ENCODE measurements around the gene BCR.
A peak's percentile ranks its signal among the peaks of the same experiment; 100 is the strongest.

The BCR gene

DNA sequence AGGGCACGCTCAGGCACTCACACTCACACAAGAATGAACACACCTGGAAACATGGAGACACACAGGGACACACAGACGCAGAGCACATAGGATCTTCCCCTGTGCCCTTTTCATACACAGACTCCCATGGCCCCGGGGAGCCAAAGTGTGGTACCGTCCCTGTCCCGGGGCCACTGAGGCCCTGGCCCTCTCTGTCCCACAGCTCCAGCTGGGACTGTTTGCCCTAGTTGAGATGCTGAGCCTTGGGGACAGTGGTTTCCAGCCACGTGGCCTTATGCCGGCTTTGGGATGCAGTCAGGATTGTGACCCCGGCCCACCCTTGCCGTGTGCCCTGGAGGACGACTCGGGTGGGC is 100.7 kb downstream of the BCR start:
- Histone ChIP-seq H3K36me3 (ENCODE audit: low read depth) (peaks cover 73% of the 10 kb centered on the region), H3K27ac (ENCODE audit: poor library complexity, severe bottlenecking) (peak overlapping the region; percentile 77), H3K4me3 (ENCODE audit: severe bottlenecking) (no peak overlapping the region), H3K9me3 (ENCODE audit: severe bottlenecking) (peaks cover 4% of the 10 kb centered on the region), H3K27me3 (ENCODE audit: insufficient read depth, poor library complexity, severe bottlenecking) (no peaks in the 10 kb centered on the region), H3K4me1 (ENCODE audit: insufficient read depth, poor library complexity, severe bottlenecking) (peaks cover 45% of the 10 kb centered on the region)
- no peak for ATAC-seq (ENCODE audit: low read depth)
- DNase-seq (ENCODE audit: low spot score): peak; percentile 53
- TF ChIP-seq, protein P1, sequence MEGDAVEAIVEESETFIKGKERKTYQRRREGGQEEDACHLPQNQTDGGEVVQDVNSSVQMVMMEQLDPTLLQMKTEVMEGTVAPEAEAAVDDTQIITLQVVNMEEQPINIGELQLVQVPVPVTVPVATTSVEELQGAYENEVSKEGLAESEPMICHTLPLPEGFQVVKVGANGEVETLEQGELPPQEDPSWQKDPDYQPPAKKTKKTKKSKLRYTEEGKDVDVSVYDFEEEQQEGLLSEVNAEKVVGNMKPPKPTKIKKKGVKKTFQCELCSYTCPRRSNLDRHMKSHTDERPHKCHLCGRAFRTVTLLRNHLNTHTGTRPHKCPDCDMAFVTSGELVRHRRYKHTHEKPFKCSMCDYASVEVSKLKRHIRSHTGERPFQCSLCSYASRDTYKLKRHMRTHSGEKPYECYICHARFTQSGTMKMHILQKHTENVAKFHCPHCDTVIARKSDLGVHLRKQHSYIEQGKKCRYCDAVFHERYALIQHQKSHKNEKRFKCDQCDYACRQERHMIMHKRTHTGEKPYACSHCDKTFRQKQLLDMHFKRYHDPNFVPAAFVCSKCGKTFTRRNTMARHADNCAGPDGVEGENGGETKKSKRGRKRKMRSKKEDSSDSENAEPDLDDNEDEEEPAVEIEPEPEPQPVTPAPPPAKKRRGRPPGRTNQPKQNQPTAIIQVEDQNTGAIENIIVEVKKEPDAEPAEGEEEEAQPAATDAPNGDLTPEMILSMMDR (IDR thresholded peaks at IDR 0.05; ENCODE audit: poor library complexity, severe bottlenecking): no peak

DNA sequence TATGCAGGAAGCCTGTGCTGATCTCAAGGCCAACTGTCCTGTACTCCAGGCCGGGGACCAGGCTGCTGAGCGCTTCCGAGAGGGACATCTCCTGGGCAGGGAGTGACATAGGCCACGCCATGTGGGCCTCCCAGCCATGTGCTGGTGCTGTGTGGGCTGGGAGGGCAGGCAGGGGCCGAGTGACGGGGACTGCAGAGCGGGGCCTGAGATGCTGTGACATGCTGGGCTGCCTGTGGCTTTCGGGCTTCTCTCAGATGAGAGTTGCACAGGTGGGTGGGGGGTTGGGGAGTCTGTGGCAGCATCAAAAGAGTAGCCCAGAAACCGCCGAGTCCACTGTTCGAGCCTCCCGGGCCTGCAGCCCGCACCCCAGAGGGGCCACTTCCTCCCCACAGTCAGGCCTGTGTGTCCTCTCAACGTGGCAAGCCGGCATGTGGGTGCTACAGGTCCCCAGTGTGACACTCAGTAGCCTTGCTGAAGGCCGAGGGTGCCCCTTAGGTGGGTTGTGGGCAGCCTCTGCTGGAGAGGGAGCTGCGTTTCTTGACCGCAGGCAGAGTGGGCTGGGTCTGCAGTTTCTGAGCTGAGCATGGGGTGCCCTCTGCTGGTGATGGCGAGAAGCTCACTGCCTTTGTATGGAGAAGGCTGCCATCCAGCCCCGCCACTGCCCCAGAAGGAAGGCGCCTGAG is 101.2 kb downstream of the BCR start:
- peak; percentile 76 for DNase-seq (ENCODE audit: low spot score)
- peak; percentile 72 for ATAC-seq (ENCODE audit: low read depth)
- Histone ChIP-seq H3K4me1 (ENCODE audit: insufficient read depth, poor library complexity, severe bottlenecking) (peaks cover 45% of the 10 kb centered on the region), H3K27me3 (ENCODE audit: insufficient read depth, poor library complexity, severe bottlenecking) (no peaks in the 10 kb centered on the region), H3K9me3 (ENCODE audit: severe bottlenecking) (peaks cover 4% of the 10 kb centered on the region), H3K36me3 (ENCODE audit: low read depth) (peaks cover 78% of the 10 kb centered on the region), H3K27ac (ENCODE audit: poor library complexity, severe bottlenecking) (peak overlapping the region; percentile 77), H3K4me3 (ENCODE audit: severe bottlenecking) (no peak overlapping the region)
- TF ChIP-seq, protein P1 (IDR thresholded peaks at IDR 0.05; ENCODE audit: poor library complexity, severe bottlenecking): peak; percentile 95

DNA sequence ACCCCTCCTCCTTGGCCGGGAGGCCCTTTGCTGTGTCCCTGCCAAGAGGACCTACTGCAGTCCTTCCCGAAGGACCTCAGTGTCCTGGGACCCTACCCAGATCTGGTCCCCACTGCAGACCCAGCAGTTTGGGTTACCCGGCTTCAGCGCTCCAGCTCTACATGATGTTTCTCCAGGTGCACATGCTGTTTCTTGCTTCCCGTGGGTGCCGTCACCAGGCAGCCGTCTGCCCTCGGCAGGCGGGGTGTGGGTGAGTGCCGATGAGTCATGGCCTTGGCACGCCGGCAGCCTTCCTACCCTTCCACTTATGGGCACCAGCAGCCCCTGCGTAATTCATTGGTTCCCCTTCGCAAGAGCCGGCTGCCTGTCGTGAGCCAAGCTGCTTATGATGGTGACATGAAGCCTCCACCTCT is 101.8 kb downstream of the BCR start:
- H3K27me3 ChIP-seq (ENCODE audit: insufficient read depth, poor library complexity, severe bottlenecking): no peaks in the 10 kb centered on the region
- TF ChIP-seq, protein P1 (IDR thresholded peaks at IDR 0.05; ENCODE audit: poor library complexity, severe bottlenecking): peak; percentile 84
- H3K36me3 ChIP-seq (ENCODE audit: low read depth): peaks cover 80% of the 10 kb centered on the region
- ATAC-seq (ENCODE audit: low read depth) (peak; percentile 78), DNase-seq (ENCODE audit: low spot score) (peak; percentile 97)
- peak overlapping the region; percentile 77 for H3K27ac ChIP-seq (ENCODE audit: poor library complexity, severe bottlenecking)
- H3K4me1 ChIP-seq (ENCODE audit: insufficient read depth, poor library complexity, severe bottlenecking): peaks cover 45% of the 10 kb centered on the region
- peaks cover 7% of the 10 kb centered on the region for H3K9me3 ChIP-seq (ENCODE audit: severe bottlenecking)
- H3K4me3 ChIP-seq (ENCODE audit: severe bottlenecking): no peak overlapping the region

DNA sequence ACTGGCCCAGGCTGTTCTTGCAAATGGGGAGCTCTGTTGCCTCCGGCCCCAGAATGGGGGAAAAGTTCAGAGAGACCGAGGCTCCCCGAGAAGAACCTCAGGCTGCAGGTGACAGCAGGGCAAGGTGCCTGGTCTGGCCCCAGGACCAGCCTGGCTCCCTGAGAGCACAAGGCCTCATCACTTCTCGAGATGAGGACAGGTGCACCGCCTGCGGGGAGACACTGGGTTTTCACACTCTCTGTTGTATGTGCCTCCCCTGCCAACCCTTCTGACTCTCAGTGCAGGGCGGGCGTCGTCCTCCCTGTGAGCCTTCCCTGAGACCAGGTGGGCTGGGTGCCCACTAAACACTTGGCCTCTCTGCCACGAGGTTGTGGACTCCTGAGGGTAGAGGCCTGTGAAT is 102.2 kb downstream of the BCR start:
- Histone ChIP-seq H3K27me3 (ENCODE audit: insufficient read depth, poor library complexity, severe bottlenecking) (no peaks in the 10 kb centered on the region), H3K9me3 (ENCODE audit: severe bottlenecking) (peaks cover 7% of the 10 kb centered on the region), H3K4me1 (ENCODE audit: insufficient read depth, poor library complexity, severe bottlenecking) (peaks cover 45% of the 10 kb centered on the region), H3K27ac (ENCODE audit: poor library complexity, severe bottlenecking) (peak overlapping the region; percentile 77), H3K4me3 (ENCODE audit: severe bottlenecking) (no peak overlapping the region), H3K36me3 (ENCODE audit: low read depth) (peaks cover 80% of the 10 kb centered on the region)
- peak; percentile 57 for DNase-seq (ENCODE audit: low spot score)
- no peak for ATAC-seq (ENCODE audit: low read depth)
- TF ChIP-seq, protein P1 (IDR thresholded peaks at IDR 0.05; ENCODE audit: poor library complexity, severe bottlenecking): no peak

DNA sequence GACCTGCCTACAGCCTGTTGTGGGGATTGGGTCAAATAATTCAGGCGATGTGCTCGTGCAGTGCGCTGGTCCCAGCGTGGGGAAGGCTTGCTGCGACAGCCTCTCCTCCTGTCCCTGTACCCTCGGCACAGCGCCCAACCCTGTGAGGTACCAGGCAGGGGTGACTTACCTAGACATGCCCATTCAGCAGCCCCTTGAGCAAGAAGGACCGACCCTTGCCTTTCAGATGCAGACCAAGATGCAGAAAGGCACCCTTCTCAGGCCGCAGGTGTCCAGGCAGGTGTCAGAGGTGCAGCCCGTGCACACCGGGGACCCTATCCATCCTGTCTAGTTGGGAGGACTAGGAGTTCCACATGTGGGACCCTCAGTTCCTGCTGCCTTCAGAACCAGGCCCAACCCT is 102.7 kb downstream of the BCR start:
- H3K4me1 ChIP-seq (ENCODE audit: insufficient read depth, poor library complexity, severe bottlenecking): peaks cover 45% of the 10 kb centered on the region
- H3K36me3 ChIP-seq (ENCODE audit: low read depth): peaks cover 77% of the 10 kb centered on the region
- no peak for ATAC-seq (ENCODE audit: low read depth)

More for the DNA sequence above, 102.7 kb downstream of the BCR start:
- peaks cover 7% of the 10 kb centered on the region for H3K9me3 ChIP-seq (ENCODE audit: severe bottlenecking)
- peak overlapping the region; percentile 77 for H3K27ac ChIP-seq (ENCODE audit: poor library complexity, severe bottlenecking)
- H3K4me3 ChIP-seq (ENCODE audit: severe bottlenecking): no peak overlapping the region
- no peaks in the 10 kb centered on the region for H3K27me3 ChIP-seq (ENCODE audit: insufficient read depth, poor library complexity, severe bottlenecking)
- TF ChIP-seq, protein P1 (IDR thresholded peaks at IDR 0.05; ENCODE audit: poor library complexity, severe bottlenecking): no peak
- peak; percentile 54 for DNase-seq (ENCODE audit: low spot score)
